Left lung (tissue), 10 donors: ENCODE data around the gene NFX1. TPM values are rescaled to one million over a fixed set of nuclear protein-coding genes. Genes with fewer than 3 reads are reported as not detected.

ENCODE experiments used
- ATAC-seq: fragments of 200-7000 bp; cut with Tn5 transposase; one replicate; pipeline ENCODE4 v1.9.1; 2020; ENCODE audit warnings: moderate library complexity
- DNase-seq, 4 donors: peaks; one replicate each; pipeline ENCODE4 v3.0.0-alpha.2; 2013 to 2020
- H3K27ac ChIP-seq, 2 donors: fragments of 200-600 bp; sonication (generic) in 1 of 2; one replicate each; pipeline versions ENCODE4 v1.5.0 to v1.8.0; 2020 to 2021
- H3K27me3 ChIP-seq, 2 donors: fragments of 200-600 bp; sonication (generic) in 1 of 2; one replicate each; pipeline versions ENCODE4 v1.5.0 to v1.8.0; 2020 to 2021
- H3K36me3 ChIP-seq, 2 donors: fragments of 200-600 bp; sonication (generic) in 1 of 2; one replicate each; pipeline versions ENCODE4 v1.5.0 to v1.8.0; 2020 to 2021
- H3K4me1 ChIP-seq, 2 donors: fragments of 200-600 bp; one replicate each; pipeline ENCODE4 v1.8.0; 2021
- H3K4me3 ChIP-seq, 2 donors: fragments of 200-600 bp; sonication (generic) in 1 of 2; one replicate each; pipeline versions ENCODE4 v1.5.0 to v1.8.0; 2020 to 2021; ENCODE audit warnings: mild to moderate bottlenecking in 1 of 2
- H3K9me3 ChIP-seq, 2 donors: fragments of 200-600 bp; sonication (generic) in 1 of 2; one replicate each; pipeline versions ENCODE4 v1.5.0 to v1.8.0; 2020 to 2021
- intact Hi-C, 2 donors: fragments of 100-400 bp; cut with DNase I; formaldehyde crosslinking; loops; one replicate each; pipeline versions ENCODE4 v1.11.2 to v1.14.2; 2022
- polyA plus RNA-seq, 6 donors: library from polyadenylated mRNA; unstranded; fragments of 120-200 nt; gene quantifications; one replicate each; pipeline ENCODE4 v1.2.1, GENCODE V29; 2013; ENCODE audit not compliant: insufficient read length in 6 of 6
- total RNA-seq, 2 donors: library from RNA; stranded (reverse); fragmentation: NEBNext Ultra II Directional; extraction: Animal tissue kit (Norgen Biotek cat#: 25700); gene quantifications; one replicate each; pipeline ENCODE4 v1.2.1, GENCODE V29; 2021
- TF ChIP-seq, protein P1 (sequence below), 2 donors: fragments of 200-600 bp; sonication (generic) in 1 of 2; IDR thresholded peaks; one replicate each; pipeline versions ENCODE4 v1.5.0 to v1.8.0; 2021; ENCODE audit warnings: antibody characterized with exemption in 2 of 2
- donor health status: DM: no; HTN: yes; CAD: no.
- donor health status: DM: no; HTN: no; CAD: no.

NFX1 gene
- total and polyA plus RNA-seq, 8 donors: 32.0 to 43.2 (median 38.4) TPM

DNA sequence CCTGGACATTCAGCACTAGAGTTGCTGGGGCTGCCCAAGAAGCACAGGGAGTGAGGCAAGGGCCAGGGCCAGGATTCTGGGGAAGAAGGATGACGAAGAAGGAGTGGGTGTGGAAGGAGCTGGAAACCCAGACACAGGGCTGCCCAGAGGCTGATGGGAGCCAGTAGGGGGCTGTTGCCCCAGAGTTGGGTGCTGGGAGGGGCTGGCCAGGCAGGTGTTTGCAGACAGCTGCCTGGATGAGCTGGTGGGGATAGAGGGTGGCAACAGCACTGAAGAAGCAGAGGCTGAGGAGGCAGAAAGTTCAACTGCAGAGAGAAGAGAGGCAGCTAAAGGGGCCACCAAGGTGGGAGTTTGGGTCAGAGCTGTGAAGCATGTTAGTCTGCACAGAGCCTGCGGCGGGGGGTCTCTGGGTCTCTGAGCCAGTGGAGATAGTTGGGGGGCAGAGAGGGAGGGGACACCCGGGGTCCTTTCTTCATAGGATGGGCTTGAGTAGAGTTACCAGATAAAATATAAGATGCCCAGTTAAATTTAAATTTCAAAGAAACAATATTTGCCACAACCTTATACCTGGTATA lies 114.6 kb downstream of the NFX1 start:
- intact Hi-C loops: no loop called here
- TF ChIP-seq, protein P1, sequence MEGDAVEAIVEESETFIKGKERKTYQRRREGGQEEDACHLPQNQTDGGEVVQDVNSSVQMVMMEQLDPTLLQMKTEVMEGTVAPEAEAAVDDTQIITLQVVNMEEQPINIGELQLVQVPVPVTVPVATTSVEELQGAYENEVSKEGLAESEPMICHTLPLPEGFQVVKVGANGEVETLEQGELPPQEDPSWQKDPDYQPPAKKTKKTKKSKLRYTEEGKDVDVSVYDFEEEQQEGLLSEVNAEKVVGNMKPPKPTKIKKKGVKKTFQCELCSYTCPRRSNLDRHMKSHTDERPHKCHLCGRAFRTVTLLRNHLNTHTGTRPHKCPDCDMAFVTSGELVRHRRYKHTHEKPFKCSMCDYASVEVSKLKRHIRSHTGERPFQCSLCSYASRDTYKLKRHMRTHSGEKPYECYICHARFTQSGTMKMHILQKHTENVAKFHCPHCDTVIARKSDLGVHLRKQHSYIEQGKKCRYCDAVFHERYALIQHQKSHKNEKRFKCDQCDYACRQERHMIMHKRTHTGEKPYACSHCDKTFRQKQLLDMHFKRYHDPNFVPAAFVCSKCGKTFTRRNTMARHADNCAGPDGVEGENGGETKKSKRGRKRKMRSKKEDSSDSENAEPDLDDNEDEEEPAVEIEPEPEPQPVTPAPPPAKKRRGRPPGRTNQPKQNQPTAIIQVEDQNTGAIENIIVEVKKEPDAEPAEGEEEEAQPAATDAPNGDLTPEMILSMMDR (IDR thresholded peaks at IDR 0.05): no peak
- H3K4me3 ChIP-seq: no peak overlapping the region
- DNase-seq: no peak
- no peaks in the 10 kb centered on the region for H3K27me3 ChIP-seq
- peak; percentile 39 for ATAC-seq
- H3K9me3 ChIP-seq: no peaks in the 10 kb centered on the region
- no peaks in the 10 kb centered on the region for H3K36me3 ChIP-seq
- H3K27ac ChIP-seq: no peak overlapping the region
- H3K4me1 ChIP-seq: peaks cover 5 to 14% of the 10 kb centered on the region in 2 donors

DNA sequence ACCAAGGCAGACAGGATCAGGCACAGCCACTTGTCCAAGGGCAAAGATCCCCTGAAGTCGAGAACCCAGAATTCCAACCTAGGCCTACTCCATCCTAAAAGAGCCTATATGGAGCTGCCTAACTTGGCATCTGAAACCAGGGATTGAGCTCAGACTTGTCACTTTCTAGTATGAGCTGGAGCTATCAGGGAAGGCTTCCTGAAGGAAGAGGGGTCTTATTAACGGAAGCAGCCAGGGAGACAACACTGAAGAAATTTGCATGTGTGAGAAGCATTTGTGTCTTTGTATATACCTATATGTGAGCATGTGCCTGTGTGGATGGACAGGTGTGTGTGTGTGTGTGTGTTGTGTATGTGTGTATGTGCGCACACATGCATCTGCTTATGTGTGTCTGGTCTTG lies 116.7 kb downstream of the NFX1 start:
- TF ChIP-seq, protein P1 (IDR thresholded peaks at IDR 0.05): no peak
- ATAC-seq: no peak
- intact Hi-C loops: no loop called here
- DNase-seq: no peak
- no peak overlapping the region for H3K4me3 ChIP-seq
- H3K4me1 ChIP-seq: peaks cover 5 to 14% of the 10 kb centered on the region in 2 donors
- no peak overlapping the region for H3K27ac ChIP-seq
- no peaks in the 10 kb centered on the region for H3K9me3 ChIP-seq
- no peaks in the 10 kb centered on the region for H3K36me3 ChIP-seq
- no peaks in the 10 kb centered on the region for H3K27me3 ChIP-seq

DNA sequence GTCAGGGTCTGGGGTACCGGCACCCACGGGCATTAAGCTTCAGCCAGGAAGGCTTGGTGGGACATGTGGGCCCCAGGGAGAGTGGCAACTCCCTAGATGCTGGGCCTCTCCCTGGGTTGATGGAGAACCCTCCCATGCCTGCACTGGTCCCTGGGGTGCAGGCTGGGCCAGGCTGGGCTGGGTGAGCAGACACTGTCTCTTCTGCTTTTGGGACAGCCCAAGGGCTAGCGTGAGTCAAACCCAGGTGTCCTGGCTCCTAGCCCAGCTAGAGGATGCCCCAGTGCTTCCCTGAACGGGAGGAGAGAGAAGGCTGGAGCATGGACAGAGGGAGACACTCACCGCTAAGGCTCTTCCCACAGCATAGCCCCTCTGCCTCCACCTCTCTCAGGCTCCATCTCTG lies 117.8 kb downstream of the NFX1 start:
- no peak for ATAC-seq
- Histone ChIP-seq H3K9me3 (no peaks in the 10 kb centered on the region), H3K27ac (no peak overlapping the region), H3K4me1 (peaks cover 5 to 14% of the 10 kb centered on the region in 2 donors), H3K36me3 (no peaks in the 10 kb centered on the region), H3K27me3 (no peaks in the 10 kb centered on the region), H3K4me3 (no peak overlapping the region)
- intact Hi-C loops: no loop called here
- DNase-seq: no peak
- TF ChIP-seq, protein P1 (IDR thresholded peaks at IDR 0.05): no peak

GRCh38 chr9:33414268-33414667 lies 124.0 kb downstream of the NFX1 start:
- H3K36me3 ChIP-seq: no peaks in the 10 kb centered on the region
- no peaks in the 10 kb centered on the region for H3K9me3 ChIP-seq
- intact Hi-C loops: no loop called here
- H3K27ac ChIP-seq: peak overlapping the region; percentile 51 to 56
- H3K27me3 ChIP-seq: no peaks in the 10 kb centered on the region
- TF ChIP-seq, protein P1 (IDR thresholded peaks at IDR 0.05): no peak
- DNase-seq (peak in 1 of 4 donors; percentile 53), ATAC-seq (peak; percentile 49)
- peaks cover 4 to 19% of the 10 kb centered on the region in 2 donors for H3K4me1 ChIP-seq
- H3K4me3 ChIP-seq: no peak overlapping the region

- Histone ChIP-seq H3K27me3 (no peaks in the 10 kb centered on the region), H3K4me1 (peaks cover 4 to 19% of the 10 kb centered on the region in 2 donors), H3K4me3 (no peak overlapping the region), H3K27ac (peak overlapping the region; percentile 51 to 56), H3K9me3 (no peaks in the 10 kb centered on the region), H3K36me3 (no peaks in the 10 kb centered on the region)
- intact Hi-C loops: no loop called here
- ATAC-seq: peak; percentile 48
- DNase-seq: no peak
- TF ChIP-seq, protein P1 (IDR thresholded peaks at IDR 0.05): no peak
Measured at GRCh38 chr9:33414889-33415500, 124.7 kb downstream of the NFX1 start.
